H1 (cell line): ENCODE data around the gene P2RY14. TPM values are rescaled to one million over a fixed set of nuclear protein-coding genes. Genes with fewer than 3 reads are reported as not detected.

Experiments
- ATF3 ChIP-seq: IDR thresholded peaks from 2 replicates; pipeline ENCODE4 v1.6.1; 2011; ENCODE audit warnings: low read depth, mild to moderate bottlenecking, low read length; ENCODE audit not compliant: insufficient read depth
- BACH1 ChIP-seq: IDR thresholded peaks from 2 replicates; pipeline ENCODE4 v1.6.1; 2012; ENCODE audit warnings: low read length, improper control_type of control experiment
- GABPA ChIP-seq: IDR thresholded peaks from 2 replicates; pipeline ENCODE4 v1.6.1; 2011; ENCODE audit warnings: mild to moderate bottlenecking, low read length, moderate library complexity, borderline replicate concordance; ENCODE audit not compliant: insufficient read depth
- RBBP5 ChIP-seq: IDR thresholded peaks from 2 replicates; pipeline ENCODE4 v1.7.1; 2012; ENCODE audit warnings: low read depth, mild to moderate bottlenecking, inconsistent platforms, low read length, moderate library complexity, borderline replicate concordance
- SAP30 ChIP-seq: fragments of 300-600 bp; sonication (generic); IDR thresholded peaks from 2 replicates; pipeline ENCODE4 v1.7.1; 2012; ENCODE audit warnings: low read length, moderate library complexity, mild to moderate bottlenecking, inconsistent platforms; ENCODE audit not compliant: insufficient read depth, insufficient replicate concordance
- TEAD4 ChIP-seq: IDR thresholded peaks from 2 replicates; pipeline ENCODE4 v1.6.1; 2012; ENCODE audit warnings: low read depth, low read length, inconsistent platforms, mixed read lengths
- USF2 ChIP-seq: IDR thresholded peaks from 2 replicates; pipeline ENCODE4 v1.6.1; 2011; ENCODE audit warnings: low read length, improper control_type of control experiment
- polyA plus RNA-seq, 7 experiments: library from polyadenylated mRNA; depleted of rRNA in 3 of 7; stranded (reverse) in 5 of 7; unstranded in 2 of 7; fragments of >200 nt in 5 of 7; fragments of 200-250 nt in 2 of 7; gene quantifications; 1 replicate in 5 of 7; 2 replicates in 1 of 7; 4 replicates in 1 of 7; pipeline versions ENCODE4 v1.2.1 to v1.2.3, GENCODE V29; 2011 to 2013; ENCODE audit warnings: missing spikeins in 2 of 7, mixed read lengths in 2 of 7
- total RNA-seq: library from RNA; stranded (reverse); fragmentation: NEBNext Ultra II Directional; extraction: Animal tissue kit (Norgen Biotek cat#: 25700); gene quantifications from 2 replicates; pipeline ENCODE4 v1.2.1, GENCODE V29; 2021
- TF ChIP-seq, protein P1 (sequence below): fragments of 300-600 bp; sonication (generic); IDR thresholded peaks from 2 replicates; pipeline ENCODE4 v1.7.1; 2012; ENCODE audit warnings: low read length, moderate library complexity, mild to moderate bottlenecking, inconsistent platforms; ENCODE audit not compliant: insufficient replicate concordance

The P2RY14 gene
- total and polyA plus RNA-seq, 2 of the 8 experiments (the other 6 are each of a cell fraction or from before 2014, with no cell fraction given): not detected

DNA sequence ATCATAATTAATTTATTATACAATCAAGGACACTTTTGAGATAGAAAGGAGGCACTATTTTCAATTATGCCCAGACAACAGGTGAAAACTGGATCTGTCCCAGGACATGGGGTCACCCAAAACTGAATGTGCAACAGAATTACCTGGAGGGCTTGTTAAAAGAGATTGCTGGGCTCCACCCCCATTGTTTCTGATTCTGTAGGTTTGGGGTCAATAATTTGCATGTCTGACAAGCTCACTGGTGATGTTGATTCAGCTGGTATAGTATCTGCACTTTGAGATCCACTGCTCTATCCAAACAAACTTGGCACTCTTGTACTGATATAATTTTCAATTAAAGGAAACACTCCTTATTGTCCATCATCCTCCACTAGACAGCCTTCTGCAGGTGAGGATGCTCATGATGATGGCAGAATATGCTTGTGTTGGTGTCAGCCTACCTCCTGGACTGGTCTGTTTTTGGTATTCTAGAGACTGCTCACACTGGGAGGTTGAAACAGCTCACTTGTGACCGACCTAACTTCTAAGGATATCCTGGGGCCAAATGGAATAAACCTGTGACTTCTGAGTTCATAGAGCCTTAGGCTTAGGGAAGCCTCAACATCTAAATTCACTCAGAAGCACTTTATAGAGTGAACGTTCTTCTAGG, 2.2 kb downstream of the P2RY14 start (continued):
- TF ChIP-seq, protein P1, sequence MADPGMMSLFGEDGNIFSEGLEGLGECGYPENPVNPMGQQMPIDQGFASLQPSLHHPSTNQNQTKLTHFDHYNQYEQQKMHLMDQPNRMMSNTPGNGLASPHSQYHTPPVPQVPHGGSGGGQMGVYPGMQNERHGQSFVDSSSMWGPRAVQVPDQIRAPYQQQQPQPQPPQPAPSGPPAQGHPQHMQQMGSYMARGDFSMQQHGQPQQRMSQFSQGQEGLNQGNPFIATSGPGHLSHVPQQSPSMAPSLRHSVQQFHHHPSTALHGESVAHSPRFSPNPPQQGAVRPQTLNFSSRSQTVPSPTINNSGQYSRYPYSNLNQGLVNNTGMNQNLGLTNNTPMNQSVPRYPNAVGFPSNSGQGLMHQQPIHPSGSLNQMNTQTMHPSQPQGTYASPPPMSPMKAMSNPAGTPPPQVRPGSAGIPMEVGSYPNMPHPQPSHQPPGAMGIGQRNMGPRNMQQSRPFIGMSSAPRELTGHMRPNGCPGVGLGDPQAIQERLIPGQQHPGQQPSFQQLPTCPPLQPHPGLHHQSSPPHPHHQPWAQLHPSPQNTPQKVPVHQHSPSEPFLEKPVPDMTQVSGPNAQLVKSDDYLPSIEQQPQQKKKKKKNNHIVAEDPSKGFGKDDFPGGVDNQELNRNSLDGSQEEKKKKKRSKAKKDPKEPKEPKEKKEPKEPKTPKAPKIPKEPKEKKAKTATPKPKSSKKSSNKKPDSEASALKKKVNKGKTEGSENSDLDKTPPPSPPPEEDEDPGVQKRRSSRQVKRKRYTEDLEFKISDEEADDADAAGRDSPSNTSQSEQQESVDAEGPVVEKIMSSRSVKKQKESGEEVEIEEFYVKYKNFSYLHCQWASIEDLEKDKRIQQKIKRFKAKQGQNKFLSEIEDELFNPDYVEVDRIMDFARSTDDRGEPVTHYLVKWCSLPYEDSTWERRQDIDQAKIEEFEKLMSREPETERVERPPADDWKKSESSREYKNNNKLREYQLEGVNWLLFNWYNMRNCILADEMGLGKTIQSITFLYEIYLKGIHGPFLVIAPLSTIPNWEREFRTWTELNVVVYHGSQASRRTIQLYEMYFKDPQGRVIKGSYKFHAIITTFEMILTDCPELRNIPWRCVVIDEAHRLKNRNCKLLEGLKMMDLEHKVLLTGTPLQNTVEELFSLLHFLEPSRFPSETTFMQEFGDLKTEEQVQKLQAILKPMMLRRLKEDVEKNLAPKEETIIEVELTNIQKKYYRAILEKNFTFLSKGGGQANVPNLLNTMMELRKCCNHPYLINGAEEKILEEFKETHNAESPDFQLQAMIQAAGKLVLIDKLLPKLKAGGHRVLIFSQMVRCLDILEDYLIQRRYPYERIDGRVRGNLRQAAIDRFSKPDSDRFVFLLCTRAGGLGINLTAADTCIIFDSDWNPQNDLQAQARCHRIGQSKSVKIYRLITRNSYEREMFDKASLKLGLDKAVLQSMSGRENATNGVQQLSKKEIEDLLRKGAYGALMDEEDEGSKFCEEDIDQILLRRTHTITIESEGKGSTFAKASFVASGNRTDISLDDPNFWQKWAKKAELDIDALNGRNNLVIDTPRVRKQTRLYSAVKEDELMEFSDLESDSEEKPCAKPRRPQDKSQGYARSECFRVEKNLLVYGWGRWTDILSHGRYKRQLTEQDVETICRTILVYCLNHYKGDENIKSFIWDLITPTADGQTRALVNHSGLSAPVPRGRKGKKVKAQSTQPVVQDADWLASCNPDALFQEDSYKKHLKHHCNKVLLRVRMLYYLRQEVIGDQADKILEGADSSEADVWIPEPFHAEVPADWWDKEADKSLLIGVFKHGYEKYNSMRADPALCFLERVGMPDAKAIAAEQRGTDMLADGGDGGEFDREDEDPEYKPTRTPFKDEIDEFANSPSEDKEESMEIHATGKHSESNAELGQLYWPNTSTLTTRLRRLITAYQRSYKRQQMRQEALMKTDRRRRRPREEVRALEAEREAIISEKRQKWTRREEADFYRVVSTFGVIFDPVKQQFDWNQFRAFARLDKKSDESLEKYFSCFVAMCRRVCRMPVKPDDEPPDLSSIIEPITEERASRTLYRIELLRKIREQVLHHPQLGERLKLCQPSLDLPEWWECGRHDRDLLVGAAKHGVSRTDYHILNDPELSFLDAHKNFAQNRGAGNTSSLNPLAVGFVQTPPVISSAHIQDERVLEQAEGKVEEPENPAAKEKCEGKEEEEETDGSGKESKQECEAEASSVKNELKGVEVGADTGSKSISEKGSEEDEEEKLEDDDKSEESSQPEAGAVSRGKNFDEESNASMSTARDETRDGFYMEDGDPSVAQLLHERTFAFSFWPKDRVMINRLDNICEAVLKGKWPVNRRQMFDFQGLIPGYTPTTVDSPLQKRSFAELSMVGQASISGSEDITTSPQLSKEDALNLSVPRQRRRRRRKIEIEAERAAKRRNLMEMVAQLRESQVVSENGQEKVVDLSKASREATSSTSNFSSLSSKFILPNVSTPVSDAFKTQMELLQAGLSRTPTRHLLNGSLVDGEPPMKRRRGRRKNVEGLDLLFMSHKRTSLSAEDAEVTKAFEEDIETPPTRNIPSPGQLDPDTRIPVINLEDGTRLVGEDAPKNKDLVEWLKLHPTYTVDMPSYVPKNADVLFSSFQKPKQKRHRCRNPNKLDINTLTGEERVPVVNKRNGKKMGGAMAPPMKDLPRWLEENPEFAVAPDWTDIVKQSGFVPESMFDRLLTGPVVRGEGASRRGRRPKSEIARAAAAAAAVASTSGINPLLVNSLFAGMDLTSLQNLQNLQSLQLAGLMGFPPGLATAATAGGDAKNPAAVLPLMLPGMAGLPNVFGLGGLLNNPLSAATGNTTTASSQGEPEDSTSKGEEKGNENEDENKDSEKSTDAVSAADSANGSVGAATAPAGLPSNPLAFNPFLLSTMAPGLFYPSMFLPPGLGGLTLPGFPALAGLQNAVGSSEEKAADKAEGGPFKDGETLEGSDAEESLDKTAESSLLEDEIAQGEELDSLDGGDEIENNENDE: no peak
- TF ChIP-seq SAP30 (no peak), BACH1 (no peak), USF2 (no peak), ATF3 (no peak), GABPA (no peak), RBBP5 (no peak), TEAD4 (no peak)
